HepG2 (cell line): ENCODE data around the gene RALB. TPM values are rescaled to one million over a fixed set of nuclear protein-coding genes. Genes with fewer than 3 reads are reported as not detected.

Source experiments
- ERF ChIP-seq: IDR thresholded peaks from 2 replicates; pipeline ENCODE4 v1.6.1; 2018; ENCODE audit warnings: missing biosample characterization, missing genetic modification reagents
- KDM3A ChIP-seq: IDR thresholded peaks from 2 replicates; pipeline ENCODE4 v1.6.1; 2018; ENCODE audit warnings: low read depth, missing compliant biosample characterization
- NFYB ChIP-seq: sonication (generic); formaldehyde crosslinking; IDR thresholded peaks from 2 replicates; pipeline ENCODE4 v1.4.0; 2020; ENCODE audit warnings: missing genetic modification reagents
- PHF5A ChIP-seq: IDR thresholded peaks from one replicate; pipeline ENCODE4 v1.6.1; 2018; ENCODE audit warnings: low read depth, missing genetic modification reagents; ENCODE audit not compliant: unreplicated experiment
- SAFB2 ChIP-seq: sonication (generic); formaldehyde crosslinking; IDR thresholded peaks from 2 replicates; pipeline ENCODE4 v1.5.1; 2020; ENCODE audit warnings: missing genetic modification reagents, low read depth, mild to moderate bottlenecking, borderline replicate concordance
- SAP130 ChIP-seq: IDR thresholded peaks from 2 replicates; pipeline ENCODE4 v1.6.1; 2016; ENCODE audit warnings: low read depth
- SP1 ChIP-seq, 2 experiments: fragments of 450-650 bp in 1 of 2; sonication (generic) in 1 of 2; formaldehyde crosslinking in 1 of 2; IDR thresholded peaks; 2 replicates each; pipeline versions ENCODE4 v1.4.0 to v1.6.1; 2016 to 2020; ENCODE audit warnings: missing genetic modification reagents in 1 of 2
- ZBTB8A ChIP-seq: sonication (generic); formaldehyde crosslinking; IDR thresholded peaks from 2 replicates; pipeline ENCODE4 v1.4.0; 2020; ENCODE audit warnings: mild to moderate bottlenecking, low read depth, missing genetic modification reagents, borderline replicate concordance
- ZEB1 ChIP-seq: IDR thresholded peaks from 2 replicates; pipeline ENCODE4 v1.6.1; 2012; ENCODE audit warnings: mild to moderate bottlenecking, low read depth, inconsistent platforms; ENCODE audit not compliant: insufficient replicate concordance
- ZNF234 ChIP-seq: sonication (generic); formaldehyde crosslinking; conservative IDR thresholded peaks from 2 replicates; pipeline ENCODE4 v1.5.1; 2020; ENCODE audit warnings: mild to moderate bottlenecking, missing genetic modification reagents
- ZNF251 ChIP-seq: sonication (generic); formaldehyde crosslinking; IDR thresholded peaks from 2 replicates; pipeline ENCODE4 v1.9.0; 2021; ENCODE audit warnings: mild to moderate bottlenecking, missing genetic modification reagents
- ZNF329 ChIP-seq: sonication (generic); formaldehyde crosslinking; IDR thresholded peaks from 2 replicates; pipeline ENCODE4 v1.9.0; 2021; ENCODE audit warnings: low read depth, mild to moderate bottlenecking, missing genetic modification reagents
- ZNF407 ChIP-seq: sonication (generic); formaldehyde crosslinking; IDR thresholded peaks from one replicate; pipeline ENCODE4 v1.5.1; 2020; ENCODE audit warnings: mild to moderate bottlenecking, missing genetic modification reagents; ENCODE audit errors: not compliant biosample characterization
- ZNF768 ChIP-seq: sonication (generic); formaldehyde crosslinking; IDR thresholded peaks from 2 replicates; pipeline ENCODE4 v1.4.0; 2020; ENCODE audit warnings: missing genetic modification reagents
- polyA plus RNA-seq, 8 experiments: library from polyadenylated mRNA; depleted of rRNA in 3 of 8; stranded (reverse) in 7 of 8; unstranded in 1 of 8; fragments of >200 nt; fragmentation: Illumina TruSeq in 4 of 8; extraction: Trizol in 4 of 8; gene quantifications; 2 replicates each; pipeline versions ENCODE4 v1.2.1 to v1.2.3, GENCODE V29; 2011 to 2016; ENCODE audit warnings: low read depth in 4 of 8, missing spikeins in 1 of 8, mixed read lengths in 1 of 8; ENCODE audit not compliant: insufficient read depth in 1 of 8
- total RNA-seq, 5 experiments: library from RNA; depleted of rRNA; stranded (reverse); fragments of >200 nt; fragmentation: Illumina TruSeq; extraction: Trizol; gene quantifications; 2 replicates each; pipeline ENCODE4 v1.2.3, GENCODE V29; 2016; ENCODE audit warnings: low read depth in 1 of 5
- TF ChIP-seq, protein P1 (sequence below): sonication (generic); formaldehyde crosslinking; IDR thresholded peaks from 2 replicates; pipeline ENCODE4 v1.8.0; 2022; ENCODE audit warnings: missing genetic modification reagents, mild to moderate bottlenecking, moderate library complexity, borderline replicate concordance
- TF ChIP-seq, protein P2 (sequence below): sonication (generic); formaldehyde crosslinking; IDR thresholded peaks from 2 replicates; pipeline ENCODE4 v1.8.1; 2023; ENCODE audit warnings: mild to moderate bottlenecking, inconsistent platforms, moderate library complexity, missing genetic modification reagents, borderline replicate concordance

Gene RALB
- total and polyA plus RNA-seq, 2 of the 13 experiments (the other 11 are each of a cell fraction or from before 2014, with no cell fraction given), result 37.8 to 43.2 TPM

GRCh38 chr2:120239488-120240287 lies 13.0 kb upstream of the RALB start (continued):
- TF ChIP-seq ZNF407, result peak; percentile 18
- TF ChIP-seq NFYB, result no peak
- no peak for TF ChIP-seq KDM3A
- no peak for TF ChIP-seq PHF5A (CRISPR knock-in tag)
- TF ChIP-seq ERF (CRISPR knock-in tag), result no peak
- TF ChIP-seq SAP130, result peak; percentile 31; the same call in 1 of the 2 replicates
- TF ChIP-seq ZNF251 (CRISPR knock-in tag), result no peak
- TF ChIP-seq SP1 (IDR thresholded peaks at IDR 0.05), result no peak
- TF ChIP-seq SP1 (CRISPR knock-in tag; IDR thresholded peaks at IDR 0.05), result peak; percentile 30; the same call in 1 of the 2 replicates
- peak; percentile 98 for TF ChIP-seq ZNF768 (CRISPR knock-in tag)
- no peak for TF ChIP-seq ZBTB8A (CRISPR knock-in tag)
- TF ChIP-seq ZNF329 (CRISPR knock-in tag), result no peak
- TF ChIP-seq ZEB1, result peak; percentile 95
- TF ChIP-seq, protein P1, sequence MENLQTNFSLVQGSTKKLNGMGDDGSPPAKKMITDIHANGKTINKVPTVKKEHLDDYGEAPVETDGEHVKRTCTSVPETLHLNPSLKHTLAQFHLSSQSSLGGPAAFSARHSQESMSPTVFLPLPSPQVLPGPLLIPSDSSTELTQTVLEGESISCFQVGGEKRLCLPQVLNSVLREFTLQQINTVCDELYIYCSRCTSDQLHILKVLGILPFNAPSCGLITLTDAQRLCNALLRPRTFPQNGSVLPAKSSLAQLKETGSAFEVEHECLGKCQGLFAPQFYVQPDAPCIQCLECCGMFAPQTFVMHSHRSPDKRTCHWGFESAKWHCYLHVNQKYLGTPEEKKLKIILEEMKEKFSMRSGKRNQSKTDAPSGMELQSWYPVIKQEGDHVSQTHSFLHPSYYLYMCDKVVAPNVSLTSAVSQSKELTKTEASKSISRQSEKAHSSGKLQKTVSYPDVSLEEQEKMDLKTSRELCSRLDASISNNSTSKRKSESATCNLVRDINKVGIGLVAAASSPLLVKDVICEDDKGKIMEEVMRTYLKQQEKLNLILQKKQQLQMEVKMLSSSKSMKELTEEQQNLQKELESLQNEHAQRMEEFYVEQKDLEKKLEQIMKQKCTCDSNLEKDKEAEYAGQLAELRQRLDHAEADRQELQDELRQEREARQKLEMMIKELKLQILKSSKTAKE (CRISPR knock-in tag), result no peak
- no peak for TF ChIP-seq SAFB2 (CRISPR knock-in tag)
- TF ChIP-seq ZNF234 (CRISPR knock-in tag), result no peak
- TF ChIP-seq, protein P2, sequence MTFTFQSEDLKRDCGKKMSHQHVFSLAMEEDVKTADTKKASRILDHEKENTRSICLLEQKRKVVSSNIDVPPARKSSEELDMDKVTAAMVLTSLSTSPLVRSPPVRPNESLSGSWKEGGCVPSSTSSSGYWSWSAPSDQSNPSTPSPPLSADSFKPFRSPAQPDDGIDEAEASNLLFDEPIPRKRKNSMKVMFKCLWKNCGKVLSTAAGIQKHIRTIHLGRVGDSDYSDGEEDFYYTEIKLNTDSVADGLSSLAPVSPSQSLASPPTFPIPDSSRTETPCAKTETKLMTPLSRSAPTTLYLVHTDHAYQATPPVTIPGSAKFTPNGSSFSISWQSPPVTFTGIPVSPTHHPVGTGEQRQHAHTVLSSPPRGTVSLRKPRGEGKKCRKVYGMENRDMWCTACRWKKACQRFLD, result no peak
